Ectodermal cell (in vitro differentiated cells): ENCODE data around the gene NACC2.

Experiments
- H3K27ac ChIP-seq: 2 replicates; pipeline ENCODE4 v1.7.0; 2013; ENCODE audit warnings: mild to moderate bottlenecking, low read depth, low read length; ENCODE audit not compliant: insufficient read depth, poor library complexity, severe bottlenecking
- H3K27me3 ChIP-seq: 2 replicates; pipeline ENCODE4 v1.7.0; 2013; ENCODE audit warnings: mild to moderate bottlenecking, low read length; ENCODE audit not compliant: insufficient read depth, control insufficient read depth, poor library complexity, severe bottlenecking
- H3K36me3 ChIP-seq: one replicate; pipeline ENCODE4 v1.7.0; 2013; ENCODE audit warnings: low read length; ENCODE audit not compliant: control insufficient read depth, insufficient read depth
- H3K4me1 ChIP-seq: one replicate; pipeline ENCODE4 v1.7.0; 2013; ENCODE audit warnings: low read length; ENCODE audit not compliant: control insufficient read depth, insufficient read depth
- H3K4me3 ChIP-seq: 2 replicates; pipeline ENCODE4 v1.7.0; 2013; ENCODE audit warnings: low read depth, low read length, control low read depth; ENCODE audit not compliant: insufficient read depth
- H3K9me3 ChIP-seq: 2 replicates; pipeline ENCODE4 v1.7.0; 2013; ENCODE audit warnings: mild to moderate bottlenecking, low read length, moderate library complexity; ENCODE audit not compliant: control insufficient read depth
- WGBS, 2 experiments: methylation state at CpG; one replicate each; pipeline ENCODE4 v1.1.7; 2013; ENCODE audit warnings: missing lambda C conversion rate in 2 of 2; 5-methylcytosine and 5-hydroxymethylcytosine counted together

Gene NACC2

GRCh38 chr9:136110082-136111061 is 15.3 kb upstream of the NACC2 start:
- Histone ChIP-seq H3K4me1 (peaks cover 31% of the 10 kb centered on the region), H3K4me3 (peak overlapping the region; percentile 35), H3K27ac (peak overlapping the region; percentile 50), H3K9me3 (no peaks in the 10 kb centered on the region), H3K36me3 (no peaks in the 10 kb centered on the region), H3K27me3 (no peaks in the 10 kb centered on the region)
- 27 to 32% methylated on average over 42 of the region's 42 CpGs for WGBS, 2 experiments

DNA sequence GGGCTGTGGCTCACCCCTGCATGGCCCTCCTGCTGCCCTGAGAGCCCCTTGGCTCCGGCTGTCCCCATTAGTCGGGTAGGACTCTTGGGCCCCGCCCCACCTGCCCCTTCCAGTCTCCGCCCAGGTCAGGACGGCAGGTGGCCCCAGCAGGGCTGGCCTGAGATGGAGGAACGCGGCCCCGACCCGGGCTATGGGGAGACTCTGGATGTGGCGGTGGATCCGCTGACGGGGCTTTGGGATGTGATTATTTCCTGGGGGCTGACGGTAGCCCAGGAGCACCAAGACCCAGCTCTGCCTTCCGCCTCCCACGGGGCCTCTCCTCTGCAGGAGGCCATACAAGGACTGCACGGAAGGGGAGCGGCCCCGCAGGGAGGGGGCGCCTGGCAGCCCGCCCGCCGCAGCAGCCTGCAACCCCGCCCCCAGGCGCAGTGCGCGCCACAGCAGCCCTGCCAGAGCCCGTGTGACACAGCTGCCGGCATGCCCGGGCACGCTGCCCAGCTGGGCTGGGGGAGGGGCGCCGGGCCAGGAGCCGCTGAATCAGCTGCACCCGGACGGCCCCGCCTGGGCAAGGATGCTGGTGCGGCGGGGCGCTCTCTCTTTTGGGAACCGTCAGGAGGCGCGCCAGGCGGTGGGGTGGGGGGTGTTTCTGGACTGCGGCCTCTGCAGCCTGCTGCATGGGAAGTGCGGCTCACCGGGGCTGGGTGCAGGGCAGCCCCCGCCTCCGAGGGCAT is 14.4 kb upstream of the NACC2 start:
- H3K4me1 ChIP-seq = peaks cover 36% of the 10 kb centered on the region
- H3K36me3 ChIP-seq = no peaks in the 10 kb centered on the region
- WGBS, 2 experiments = 1 to 2% methylated on average over 48 of the region's 48 CpGs
- peak overlapping the region; percentile 60 for H3K27ac ChIP-seq
- no peaks in the 10 kb centered on the region for H3K9me3 ChIP-seq
- peak overlapping the region; percentile 35 for H3K4me3 ChIP-seq
- H3K27me3 ChIP-seq = no peaks in the 10 kb centered on the region

- 72 to 74% methylated on average over 27 of the region's 27 CpGs for WGBS, 2 experiments
- Histone ChIP-seq H3K9me3 (no peaks in the 10 kb centered on the region), H3K4me3 (peak overlapping the region; percentile 35), H3K4me1 (peaks cover 43% of the 10 kb centered on the region), H3K27ac (no peak overlapping the region), H3K27me3 (no peaks in the 10 kb centered on the region), H3K36me3 (no peaks in the 10 kb centered on the region)
Observed at GRCh38 chr9:136108648-136109266, 13.7 kb upstream of the NACC2 start.

- Histone ChIP-seq H3K27ac (no peak overlapping the region), H3K4me3 (no peak overlapping the region), H3K27me3 (no peaks in the 10 kb centered on the region), H3K4me1 (peaks cover 45% of the 10 kb centered on the region), H3K36me3 (no peaks in the 10 kb centered on the region), H3K9me3 (no peaks in the 10 kb centered on the region)
- WGBS, 2 experiments = 90 to 91% methylated on average over 29 of the region's 29 CpGs
Observed at GRCh38 chr9:136107953-136108647, 13.0 kb upstream of the NACC2 start.

DNA sequence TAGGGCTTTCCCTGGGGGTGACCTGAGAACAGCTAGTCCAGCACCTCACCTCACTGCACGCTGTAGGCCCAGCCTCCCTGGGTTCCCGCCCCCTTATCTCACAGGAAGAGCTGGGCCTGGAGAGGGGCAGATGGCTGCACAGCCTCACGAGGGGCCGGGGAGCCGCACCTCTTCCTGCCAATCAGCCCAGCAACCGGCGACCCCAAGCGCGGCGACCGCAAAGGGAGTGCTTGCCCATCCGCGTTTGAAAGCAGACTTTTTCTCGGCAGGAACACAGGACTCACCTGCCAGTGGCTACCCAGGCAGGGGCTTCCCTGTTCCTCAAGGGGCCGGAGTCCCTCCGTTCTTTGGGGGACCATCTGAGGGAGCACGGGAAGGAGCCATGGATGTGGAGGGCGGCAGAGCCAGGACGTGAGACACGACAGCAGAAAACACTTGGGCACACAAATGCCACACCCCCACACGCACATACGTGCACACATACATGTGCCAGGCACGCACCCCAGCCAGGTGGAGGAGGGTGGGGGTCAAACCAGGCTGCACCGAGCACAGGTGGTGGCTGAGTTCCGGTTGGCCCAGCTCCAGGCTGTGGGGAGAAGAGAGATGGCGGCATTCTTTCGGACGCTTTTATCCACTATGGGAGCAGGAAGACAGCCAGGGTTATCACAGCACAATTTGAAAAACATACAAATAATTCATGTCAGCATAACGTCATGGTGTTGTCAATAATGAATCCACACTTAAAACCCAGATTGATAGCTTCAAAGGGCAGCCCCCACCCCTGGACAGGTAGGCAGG is 12.3 kb upstream of the NACC2 start:
- H3K36me3 ChIP-seq = no peaks in the 10 kb centered on the region
- H3K27ac ChIP-seq = no peak overlapping the region
- 86% methylated on average over 29 of the region's 29 CpGs for WGBS, 2 experiments
- H3K27me3 ChIP-seq = no peaks in the 10 kb centered on the region
- peaks cover 47% of the 10 kb centered on the region for H3K4me1 ChIP-seq
- no peaks in the 10 kb centered on the region for H3K9me3 ChIP-seq
- no peak overlapping the region for H3K4me3 ChIP-seq

DNA sequence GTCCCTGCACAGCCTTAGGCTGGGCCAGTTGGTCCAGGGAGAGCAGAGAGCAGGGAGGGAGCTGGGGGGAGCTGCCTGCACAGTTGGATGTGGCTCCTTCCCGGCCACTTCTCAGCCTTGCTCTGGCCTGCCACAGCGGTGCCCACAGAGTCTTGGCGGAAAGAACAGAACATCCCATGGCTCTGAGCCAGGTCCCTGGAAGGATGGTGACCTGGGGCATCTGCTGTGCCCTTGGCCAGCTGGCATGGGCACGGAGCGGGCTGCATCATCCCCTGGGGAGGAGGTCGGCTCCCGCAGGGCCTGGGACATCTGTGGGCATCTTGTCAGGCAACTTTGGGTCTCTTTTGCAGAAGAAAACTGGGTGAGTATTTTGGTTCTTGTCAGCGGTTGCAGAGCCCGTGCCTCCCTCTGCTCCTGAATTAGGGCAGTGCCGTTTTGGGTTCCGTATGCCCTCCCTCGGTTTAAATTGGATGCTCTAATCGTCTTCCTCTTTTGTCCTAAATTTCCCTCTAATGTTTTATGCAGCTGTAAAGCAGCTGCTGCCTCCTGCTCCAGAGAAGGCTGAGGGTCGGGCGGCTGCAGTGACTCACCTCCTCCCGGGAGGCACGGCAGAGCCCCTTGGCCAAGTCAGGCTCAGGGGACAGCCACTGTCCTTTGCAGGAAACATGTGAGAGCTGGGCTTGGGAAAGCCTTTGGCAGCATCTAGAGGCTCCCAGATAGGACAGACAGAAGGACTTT is 10.5 kb upstream of the NACC2 start:
- 78 to 82% methylated on average over 17 of the region's 17 CpGs for WGBS, 2 experiments
- Histone ChIP-seq H3K36me3 (no peaks in the 10 kb centered on the region), H3K4me3 (no peak overlapping the region), H3K27ac (no peak overlapping the region), H3K27me3 (no peaks in the 10 kb centered on the region), H3K9me3 (no peaks in the 10 kb centered on the region), H3K4me1 (peaks cover 47% of the 10 kb centered on the region)

DNA sequence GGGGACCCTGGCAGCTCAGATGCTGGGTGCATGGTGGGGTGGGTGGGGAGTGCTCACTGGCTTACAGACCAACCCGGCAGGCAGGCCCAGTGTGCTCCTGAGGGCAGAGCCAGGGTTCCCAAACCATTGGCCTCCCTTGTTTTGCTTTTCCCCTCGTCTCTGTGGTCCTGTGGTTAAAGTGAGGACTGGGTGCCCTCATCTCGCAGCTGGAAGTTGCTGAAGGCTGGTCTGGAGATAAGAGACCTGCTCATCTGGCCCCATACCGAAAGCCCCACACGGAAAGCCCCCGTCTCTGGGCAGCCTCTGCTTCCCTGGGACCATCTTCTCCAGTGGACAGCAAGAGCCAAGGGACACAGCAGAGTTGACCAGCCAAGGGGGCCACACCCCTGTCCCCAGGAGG is 9.8 kb upstream of the NACC2 start:
- Histone ChIP-seq H3K36me3 (no peaks in the 10 kb centered on the region), H3K27me3 (no peaks in the 10 kb centered on the region), H3K27ac (no peak overlapping the region), H3K4me1 (peaks cover 47% of the 10 kb centered on the region), H3K4me3 (no peak overlapping the region), H3K9me3 (no peaks in the 10 kb centered on the region)
- WGBS, 2 experiments = 85 to 87% methylated on average over 6 of the region's 6 CpGs

- Histone ChIP-seq H3K27me3 (no peaks in the 10 kb centered on the region), H3K27ac (no peak overlapping the region), H3K4me3 (no peak overlapping the region), H3K9me3 (no peaks in the 10 kb centered on the region), H3K36me3 (no peaks in the 10 kb centered on the region), H3K4me1 (peaks cover 45% of the 10 kb centered on the region)
- 47 to 55% methylated on average over 1 of the region's 1 CpG for WGBS, 2 experiments
Observed at GRCh38 chr9:136104488-136104800, 9.4 kb upstream of the NACC2 start.
